ENCODE data around the gene RNF5.

GRCh38 chr6:32140420-32141046 is 37.7 kb upstream of the RNF5 start:
- TF ChIP-seq MLX (CRISPR knock-in tag; conservative IDR thresholded peaks at IDR 0.05), result no peak
- TF ChIP-seq ATF3 (IDR thresholded peaks at IDR 0.05), result no peak
- no peak for TF ChIP-seq ATF3 (CRISPR knock-in tag; conservative IDR thresholded peaks at IDR 0.05)
- TF ChIP-seq ARID2 (IDR thresholded peaks at IDR 0.05), result no peak
- no peak for TF ChIP-seq CTCF (IDR thresholded peaks at IDR 0.05 in 2 of 3, conservative IDR thresholded peaks at IDR 0.05 in 1 of 3; ENCODE audit: insufficient read depth in 2 of 3, low read depth in 1 of 3, low read length in 3 of 3)
- no peak for TF ChIP-seq TFE3 (CRISPR knock-in tag; IDR thresholded peaks at IDR 0.05)
- no peak for TF ChIP-seq JUND (IDR thresholded peaks at IDR 0.05; ENCODE audit: borderline replicate concordance, low read depth, low read length)
- TF ChIP-seq JUND (tag; IDR thresholded peaks at IDR 0.05; ENCODE audit: borderline replicate concordance, low read depth, low read length), result no peak
- no peak for TF ChIP-seq ZNF445 (CRISPR knock-in tag; IDR thresholded peaks at IDR 0.05; ENCODE audit: low read depth)
- no peak for TF ChIP-seq CEBPB (tag; IDR thresholded peaks at IDR 0.05)
- no peak for TF ChIP-seq NCOA2 (IDR thresholded peaks at IDR 0.05; ENCODE audit: partially characterized antibody in 2 of 2)
- no peak for TF ChIP-seq SAP30 (IDR thresholded peaks at IDR 0.05; ENCODE audit: borderline replicate concordance, insufficient read depth, low read depth, low read length, poor library complexity, severe bottlenecking)
- TF ChIP-seq RNF2 (IDR thresholded peaks at IDR 0.05), result no peak
- TF ChIP-seq CBX3 (IDR thresholded peaks at IDR 0.05; ENCODE audit: borderline replicate concordance in 1 of 2, low read length in 2 of 2), result no peak
- no peak for TF ChIP-seq ZNF592 (IDR thresholded peaks at IDR 0.05)
- no peak for TF ChIP-seq SMARCA4 (IDR thresholded peaks at IDR 0.05)

Data from K562 (cell line).